ENCODE data around the gene PRLHR.

PRLHR gene

GRCh38 chr10:118586911-118587310 is 8.5 kb downstream of the PRLHR start:
- no peak for DNase-seq

GRCh38 chr10:118585794-118586193 is 9.7 kb downstream of the PRLHR start:
- DNase-seq = no peak

DNA sequence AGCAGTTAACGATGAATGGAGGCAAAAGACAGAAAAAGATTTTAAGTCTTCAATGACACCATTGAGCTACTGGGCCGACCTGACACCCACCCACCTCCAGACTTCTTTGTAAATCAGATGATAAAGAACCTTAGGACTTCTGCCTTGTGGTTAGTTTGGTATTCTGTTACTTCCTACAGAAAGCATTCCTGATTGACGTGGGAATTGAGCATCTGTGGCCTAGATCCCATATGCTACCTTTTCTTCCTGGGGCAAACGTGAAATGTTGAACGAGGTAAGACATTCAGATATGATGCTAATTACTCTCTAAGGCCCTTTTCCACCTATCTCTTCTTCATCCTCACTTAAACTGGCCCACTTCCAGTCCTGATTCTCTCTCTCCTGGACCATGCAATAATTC is 10.2 kb downstream of the PRLHR start:
- DNase-seq = no peak

DNA sequence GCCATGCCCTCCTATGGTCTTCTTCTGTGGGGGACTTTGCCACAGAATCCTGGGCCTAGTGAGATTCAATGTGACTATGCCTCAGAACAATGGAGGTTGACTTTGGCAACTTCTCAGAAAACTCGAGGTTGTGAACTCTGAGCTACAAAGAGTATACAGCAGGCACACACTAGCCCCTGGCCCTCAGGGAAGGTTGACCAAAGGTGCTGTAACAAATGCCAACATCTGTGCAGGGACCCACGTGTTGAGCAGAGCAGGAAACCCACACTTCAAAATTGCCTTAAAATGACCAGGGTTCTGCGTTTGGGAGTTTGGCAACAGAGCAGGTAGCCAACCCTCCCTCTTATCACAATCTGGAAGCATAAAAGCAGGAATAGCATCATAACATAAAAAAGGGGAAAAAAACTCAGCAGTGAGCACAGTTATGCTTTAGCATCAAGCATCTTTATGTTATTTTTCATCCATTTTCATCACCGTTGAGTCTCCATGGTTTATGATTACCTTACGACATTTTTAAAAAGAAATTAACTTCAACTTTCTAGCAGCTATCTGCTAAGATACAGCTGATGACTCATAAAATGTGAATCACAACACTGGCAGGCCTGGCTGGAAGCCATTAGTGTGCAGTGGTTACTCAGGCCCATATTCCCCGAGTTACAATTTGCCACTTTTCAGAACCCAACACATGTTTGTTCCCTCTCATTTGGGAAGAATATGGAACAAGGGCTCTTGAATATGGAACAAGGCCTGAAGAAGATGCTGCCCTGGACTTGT is 11.1 kb downstream of the PRLHR start:
- peak; percentile 46 for DNase-seq

- DNase-seq = peak; percentile 22
Observed at GRCh38 chr10:118583611-118584010, 11.8 kb downstream of the PRLHR start.

- peak; percentile 23 for DNase-seq
Observed at GRCh38 chr10:118582511-118582910, 12.9 kb downstream of the PRLHR start.

DNA sequence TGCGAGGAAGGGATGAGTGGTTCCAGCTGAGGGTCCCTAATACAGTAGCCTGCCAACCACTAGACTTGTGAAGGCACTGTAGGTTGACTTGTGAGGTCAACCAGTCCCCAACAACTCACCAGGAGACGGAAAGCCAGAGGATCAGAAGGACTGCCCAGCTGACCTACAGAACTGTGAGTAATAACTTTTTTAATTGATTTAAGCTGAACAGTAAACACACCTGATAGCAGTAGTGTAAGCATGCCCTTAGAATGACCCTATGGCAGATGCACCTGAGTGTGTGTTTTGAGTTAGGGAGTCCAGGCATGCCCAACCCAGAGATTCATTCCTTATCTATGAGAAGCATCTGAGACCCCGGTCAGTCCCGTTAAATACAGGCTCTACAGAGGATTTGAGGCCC is 14.1 kb downstream of the PRLHR start:
- no peak for DNase-seq

DNA sequence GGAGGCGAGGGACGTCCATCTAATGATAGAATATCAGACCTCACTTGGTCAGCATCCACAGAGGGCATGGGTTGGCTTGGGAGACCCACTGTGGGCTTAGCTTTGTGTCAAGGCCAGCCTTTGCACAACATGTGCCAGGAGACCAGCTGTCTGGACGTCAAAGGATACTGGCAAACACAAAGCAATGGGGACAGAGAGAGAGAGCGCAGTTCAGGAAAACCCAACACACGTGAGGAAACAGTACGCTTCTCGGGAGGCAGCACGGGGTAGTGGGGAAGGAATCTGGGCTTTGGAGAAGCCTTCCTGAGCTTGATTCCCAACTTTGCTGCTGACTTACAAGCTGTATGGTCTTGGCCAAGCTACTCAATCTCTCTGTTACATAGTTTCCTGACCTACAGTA is 14.7 kb downstream of the PRLHR start:
- DNase-seq = peak; percentile 28

- DNase-seq = no peak
Observed at GRCh38 chr10:118573512-118573911, 21.9 kb downstream of the PRLHR start.

DNA sequence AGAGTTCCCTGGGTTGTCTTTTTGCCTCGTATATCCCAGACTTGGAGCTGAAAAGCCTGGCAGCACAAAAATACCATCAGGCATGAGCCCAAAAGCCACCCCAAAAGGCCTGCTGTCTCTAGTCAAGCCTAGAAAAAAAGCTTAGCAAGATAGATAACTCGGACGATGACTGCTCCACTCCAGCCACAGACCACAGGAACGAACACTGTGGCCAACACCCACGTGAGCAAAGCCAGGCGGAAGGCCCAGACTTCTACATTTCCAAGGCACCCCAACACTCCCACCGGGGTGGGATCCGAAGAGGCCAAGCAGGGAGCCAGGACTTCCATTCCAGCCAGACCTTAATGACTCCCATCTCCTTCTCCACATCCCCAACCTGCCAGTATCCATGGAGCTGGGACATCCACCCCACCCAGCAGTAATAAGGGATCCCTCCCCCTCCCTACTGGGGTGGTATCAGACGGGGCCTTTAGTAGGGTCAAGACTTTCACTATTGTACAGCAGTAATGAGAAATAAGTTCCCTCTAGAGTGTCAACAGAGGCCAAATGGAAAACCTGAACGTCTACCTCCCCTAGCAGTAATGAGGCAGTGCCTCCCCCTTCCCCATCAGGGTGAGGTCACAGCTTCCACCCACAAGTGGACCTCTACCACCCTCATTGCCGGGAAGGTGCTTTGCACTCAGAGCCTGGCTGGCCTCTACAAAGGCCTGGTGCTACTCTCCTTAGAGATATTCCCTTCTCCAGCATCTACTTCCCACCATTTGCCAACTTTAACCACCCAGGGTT is 23.0 kb downstream of the PRLHR start:
- DNase-seq = no peak

DNA sequence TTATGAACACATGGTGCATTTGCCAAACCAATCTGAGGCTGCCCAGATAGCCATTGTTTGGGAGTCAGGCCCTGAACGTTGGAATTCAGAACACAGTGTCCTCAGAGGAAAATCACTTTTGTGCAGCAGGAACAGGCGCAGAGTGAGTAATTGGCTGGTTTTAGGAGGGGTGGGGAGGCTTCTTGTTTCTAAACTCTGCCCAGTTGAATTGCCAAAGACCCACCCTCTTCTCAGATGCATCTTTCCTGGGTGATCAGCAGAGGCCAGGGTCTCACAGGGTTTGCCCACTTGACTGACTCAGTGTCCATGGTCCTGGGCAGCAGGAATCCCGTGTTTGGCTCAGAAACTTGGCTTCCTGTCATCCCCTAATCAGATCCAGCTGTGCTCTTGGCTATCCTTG is 24.3 kb downstream of the PRLHR start:
- DNase-seq = no peak

DNA sequence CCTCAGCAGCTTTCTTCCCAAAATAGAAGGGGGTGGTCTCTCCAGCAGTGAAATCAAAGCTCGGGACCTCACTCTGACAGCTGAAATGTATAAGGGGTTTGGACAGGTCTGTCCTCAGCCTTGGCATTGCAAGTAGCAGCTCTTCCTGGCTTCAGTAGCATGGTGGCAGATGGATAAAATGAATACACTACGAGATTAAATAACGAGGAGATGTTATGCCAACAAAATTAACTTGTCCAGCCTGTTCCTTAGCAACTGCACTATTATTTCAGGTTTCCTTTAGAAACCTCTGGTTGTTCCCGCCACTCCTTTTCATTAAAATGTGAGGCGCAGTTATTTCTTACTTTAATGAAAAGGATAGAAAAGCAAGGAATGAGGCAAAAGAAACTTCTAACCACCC is 24.9 kb downstream of the PRLHR start:
- no peak for DNase-seq

GRCh38 chr10:118569882-118570252 is 25.6 kb downstream of the PRLHR start:
- DNase-seq = no peak

GRCh38 chr10:118569241-118569881 is 26.1 kb downstream of the PRLHR start:
- DNase-seq = no peak

- peak; percentile 44 for DNase-seq
Observed at GRCh38 chr10:118568327-118568848, 27.1 kb downstream of the PRLHR start.

DNA sequence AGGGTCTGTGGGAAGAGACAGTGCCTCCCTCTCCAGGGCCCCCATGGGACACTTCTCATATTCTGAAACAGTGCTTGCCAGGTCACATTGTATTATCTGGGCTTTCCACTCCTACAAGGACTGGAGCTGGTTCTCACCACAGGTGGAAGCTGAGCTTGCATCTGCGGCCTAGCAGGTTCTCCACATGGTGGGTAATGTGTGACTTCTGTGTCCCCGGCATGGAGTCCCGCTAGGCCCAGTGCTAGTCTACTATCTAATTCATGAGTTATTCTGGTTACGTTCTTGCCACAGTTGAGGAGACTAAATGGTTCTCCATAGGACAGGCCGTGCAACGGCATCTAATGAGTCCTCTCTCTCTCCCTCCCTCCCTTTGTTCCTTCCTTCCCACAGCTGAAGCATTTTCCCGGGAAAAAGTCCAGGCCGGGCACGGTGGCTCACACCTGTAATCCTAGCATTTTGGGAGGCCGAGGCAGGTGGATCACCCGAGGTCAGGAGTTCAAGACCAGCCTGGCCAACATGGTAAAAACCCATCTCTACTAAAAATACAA is 27.7 kb downstream of the PRLHR start:
- peak; percentile 22 for DNase-seq

DNA sequence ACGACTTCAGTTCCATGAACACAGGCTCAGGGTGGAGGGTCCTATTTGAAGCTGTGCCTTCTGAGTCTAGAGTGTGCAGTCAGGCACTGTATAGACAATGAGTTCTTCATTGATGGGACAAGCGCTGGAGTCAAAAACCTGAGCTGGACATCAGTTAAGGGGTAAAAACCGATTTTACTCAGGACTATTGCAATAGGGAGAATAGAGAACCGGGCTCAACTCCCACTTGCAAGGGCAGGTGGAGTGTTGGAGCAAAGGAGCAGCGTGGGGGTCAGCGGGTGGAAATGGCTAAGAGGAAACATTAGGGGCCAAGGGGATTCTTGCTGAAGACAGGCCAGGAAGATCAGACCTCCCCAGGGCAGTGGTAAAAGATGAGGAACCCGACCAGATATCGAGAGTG is 28.5 kb downstream of the PRLHR start:
- DNase-seq = no peak

DNA sequence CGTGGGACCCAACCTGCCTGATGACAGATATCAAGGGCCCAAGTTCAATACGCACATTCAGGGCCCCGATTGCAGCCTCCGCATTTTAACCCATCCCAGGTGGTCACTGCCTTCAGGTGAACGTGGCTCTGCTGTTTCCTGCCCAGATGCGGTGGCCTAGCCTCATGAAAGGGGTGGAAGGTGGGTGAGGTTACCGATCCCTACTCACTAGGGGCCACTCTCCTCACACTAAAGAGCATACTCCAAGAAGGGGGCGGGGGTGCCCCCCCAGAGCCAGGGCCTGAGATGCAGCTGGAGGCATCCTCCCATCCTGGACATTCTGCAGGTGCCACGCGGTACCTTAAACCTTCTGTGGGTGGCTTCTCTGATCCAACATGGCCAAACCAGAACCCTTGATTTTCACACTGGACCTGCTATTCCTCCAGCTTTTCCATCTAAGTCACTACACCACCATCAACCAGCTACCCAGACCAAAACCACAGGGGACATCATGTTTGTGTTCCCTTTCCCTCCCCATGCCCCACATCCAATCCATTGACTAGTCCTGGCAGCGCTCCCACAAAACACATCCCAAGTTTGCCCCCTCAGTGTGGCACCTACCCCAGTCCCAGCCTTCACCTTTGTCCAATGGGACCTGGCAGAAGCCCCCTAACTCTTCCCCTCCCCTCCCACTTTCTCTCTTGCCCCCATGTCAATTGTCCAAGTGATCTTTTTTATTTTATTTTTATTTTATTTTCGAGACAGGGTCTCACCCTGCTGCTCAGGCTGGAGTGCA is 30.0 kb downstream of the PRLHR start:
- peak; percentile 30 for DNase-seq

DNA sequence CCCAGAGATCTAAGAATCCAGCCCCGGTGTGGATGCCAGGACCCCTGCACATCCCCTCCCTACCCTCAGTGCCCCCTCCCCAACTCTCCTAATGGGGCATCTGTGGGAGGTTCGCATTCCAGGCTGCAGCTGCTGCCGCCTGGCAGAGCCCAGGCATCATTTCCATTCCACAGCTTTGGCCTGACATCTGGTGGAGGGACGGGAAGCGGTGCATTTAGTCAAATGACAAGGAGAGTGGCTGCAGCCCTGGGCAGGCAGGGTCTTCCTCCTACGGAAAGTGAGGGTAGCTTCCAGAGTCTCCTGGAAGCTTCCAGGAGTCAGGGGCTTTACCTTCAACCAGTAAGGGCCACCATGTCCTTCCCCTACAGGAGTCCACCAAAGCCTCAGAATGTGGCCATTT is 30.8 kb downstream of the PRLHR start:
- DNase-seq = peak; percentile 79

- no peak for DNase-seq
Observed at GRCh38 chr10:118564114-118564513, 31.3 kb downstream of the PRLHR start.

DNA sequence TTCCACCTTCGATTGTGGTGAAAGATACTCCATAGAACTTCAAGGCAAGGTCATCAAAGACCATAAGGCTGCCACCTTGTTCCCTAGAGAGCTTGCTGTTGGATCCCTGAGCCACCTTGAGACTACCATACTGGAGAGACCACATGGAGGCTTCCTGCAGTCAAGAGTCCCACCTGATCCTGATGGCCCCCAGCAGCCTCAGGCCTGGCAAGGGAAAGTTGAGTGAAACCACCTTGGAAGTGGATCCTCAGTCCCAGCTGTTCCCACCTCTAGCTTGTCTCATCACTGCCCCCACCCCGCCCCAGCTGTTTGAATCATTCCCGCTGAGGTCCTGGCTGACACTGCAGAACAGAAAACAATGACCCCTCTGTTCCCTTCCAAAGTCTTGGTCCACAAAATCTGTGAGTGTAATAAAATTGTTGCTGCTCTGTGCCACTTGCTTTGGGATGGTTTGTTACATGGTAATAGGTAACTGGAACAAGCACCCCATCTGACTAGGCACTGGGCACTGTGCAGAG is 32.0 kb downstream of the PRLHR start:
- DNase-seq = no peak

DNA sequence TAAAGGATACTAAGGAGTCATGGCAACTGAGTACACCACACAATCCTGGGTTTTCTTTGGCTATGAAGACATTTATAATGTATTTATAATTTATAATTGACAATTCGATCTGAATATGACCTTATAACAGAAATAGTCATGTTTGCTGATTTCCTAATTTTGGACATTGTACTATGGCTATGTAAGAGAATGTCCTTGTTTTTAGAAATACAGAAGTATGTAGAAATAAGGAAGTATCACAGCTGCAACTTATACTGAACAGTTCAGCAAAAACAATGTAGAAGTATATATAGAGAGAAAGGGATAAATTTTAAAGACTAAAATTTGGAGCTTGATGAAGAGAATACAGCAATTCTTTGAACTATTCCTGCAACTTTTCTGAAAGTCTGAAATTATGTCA is 32.6 kb downstream of the PRLHR start:
- no peak for DNase-seq

All from islet precursor cell (in vitro differentiated cells).